ENCODE data around the gene TMEM132C.

TMEM132C gene

DNA sequence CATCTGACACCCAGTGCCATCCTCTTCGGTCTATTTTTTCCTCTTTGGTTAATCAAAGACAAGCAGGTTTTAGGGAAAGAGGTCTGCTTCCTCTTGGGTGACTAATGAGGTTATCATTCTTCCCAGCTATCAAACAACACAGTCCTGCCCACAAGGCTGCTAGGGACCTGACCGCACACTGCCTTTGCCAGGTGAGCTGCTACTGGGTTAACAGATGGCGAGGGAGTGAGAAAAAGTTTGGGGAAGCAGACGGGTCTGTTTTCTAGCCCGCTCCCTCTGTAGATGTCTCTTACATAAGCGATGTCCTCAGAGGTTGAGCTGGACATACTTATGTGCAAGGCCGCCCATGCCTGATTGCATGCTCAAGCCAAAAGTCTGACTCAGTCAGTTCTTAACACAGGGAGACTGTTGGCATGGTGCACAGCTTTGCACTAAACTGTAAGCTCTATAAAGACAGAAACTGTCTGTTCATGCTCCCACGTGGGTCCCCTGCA, 462.7 kb downstream of the TMEM132C start:
- no peak for DNase-seq

DNA sequence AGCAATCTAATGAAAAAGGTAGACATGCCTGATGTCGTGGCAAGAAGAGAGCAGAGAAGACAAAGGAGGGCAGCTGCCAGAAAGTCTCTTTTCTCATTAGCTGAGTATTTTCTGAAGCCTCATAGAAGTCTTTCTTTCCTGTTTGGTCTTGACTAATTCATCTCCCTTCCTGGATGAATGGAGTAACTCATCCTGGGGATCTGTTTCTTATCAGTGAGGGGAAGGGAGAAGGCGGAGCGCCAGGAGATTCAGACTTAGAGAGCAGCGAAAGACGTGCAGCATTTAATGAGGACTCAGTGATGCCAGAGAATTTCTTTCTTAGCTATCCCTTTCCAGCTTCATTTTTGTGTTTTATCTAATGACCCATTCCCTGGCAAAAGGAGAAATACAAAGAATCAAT, 467.4 kb downstream of the TMEM132C start:
- DNase-seq, result no peak

DNA sequence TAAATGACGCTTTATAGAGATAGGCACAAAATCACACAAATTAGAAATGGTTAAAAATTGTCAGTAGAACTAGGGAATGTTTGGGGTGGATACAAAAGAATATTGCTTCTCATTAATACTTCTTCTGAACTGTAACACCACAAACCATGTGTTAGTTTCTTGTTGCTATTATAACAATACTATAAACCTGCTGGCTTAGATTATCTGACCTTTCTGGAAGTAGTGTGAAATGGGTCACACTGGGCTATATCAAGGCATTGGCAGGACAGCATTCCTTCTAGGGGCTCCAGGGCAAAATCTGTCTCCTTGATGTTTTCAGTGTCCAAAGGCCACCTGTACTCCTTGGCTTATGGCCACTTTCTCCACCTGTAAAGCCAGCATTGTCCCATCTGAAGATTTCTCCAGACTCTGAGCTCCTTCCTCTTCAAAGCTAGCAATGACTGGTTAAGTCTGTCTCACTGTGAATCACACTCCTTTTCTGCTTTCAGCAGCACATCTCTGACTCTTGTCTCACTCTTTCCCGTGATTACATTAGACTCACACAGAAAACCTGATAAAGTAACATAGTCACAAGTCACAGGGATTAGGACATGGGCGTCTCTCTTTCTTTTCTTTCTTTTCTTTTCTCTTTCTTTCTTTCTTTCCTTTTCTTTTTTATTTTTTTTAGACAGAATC, 470.5 kb downstream of the TMEM132C start:
- no peak for DNase-seq

DNA sequence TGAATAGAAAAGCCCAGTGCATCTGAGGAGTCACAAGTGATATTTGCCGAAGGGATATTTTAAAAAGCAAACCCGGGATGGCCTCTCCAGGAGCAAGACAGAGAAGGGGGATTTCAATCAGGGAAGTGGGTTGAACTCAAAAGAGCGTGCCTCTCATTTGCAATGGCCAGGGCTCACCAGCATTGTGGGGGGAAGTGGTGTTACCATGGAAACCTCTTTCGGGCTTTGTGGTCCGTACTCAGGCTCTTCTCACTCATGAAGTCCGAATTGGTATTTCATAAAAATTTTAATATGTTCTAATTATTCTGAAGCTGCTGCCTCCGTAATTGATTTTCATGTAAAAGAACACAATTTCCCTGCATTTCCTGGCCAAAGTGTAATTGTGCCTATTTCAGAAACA, 476.9 kb downstream of the TMEM132C start:
- no peak for DNase-seq

- no peak for DNase-seq
These were observed 479.1 kb downstream of the TMEM132C start for GRCh38 chr12:128745772-128746689.

DNA sequence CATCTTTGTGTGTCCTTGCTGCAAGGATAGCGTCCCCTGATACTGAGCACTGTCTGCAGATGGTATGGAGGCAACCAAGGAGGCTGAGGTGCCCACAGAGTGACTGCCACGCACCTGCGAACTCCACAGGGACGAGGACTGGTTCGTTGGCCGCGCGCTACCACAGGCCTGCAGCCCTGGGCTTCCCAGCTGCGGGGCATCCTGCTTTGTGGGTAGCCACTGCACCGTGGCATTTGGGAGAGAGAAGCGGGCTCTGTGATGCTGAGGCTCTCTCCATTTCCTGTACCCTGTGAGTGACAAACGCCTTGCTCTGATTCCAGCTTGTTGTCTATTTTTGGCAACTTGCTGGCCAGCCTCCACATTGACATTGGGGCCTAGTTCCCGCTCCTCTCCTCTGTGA, 480.5 kb downstream of the TMEM132C start:
- DNase-seq, result no peak

GRCh38 chr12:128752386-128752785, 485.4 kb downstream of the TMEM132C start:
- no peak for DNase-seq

DNA sequence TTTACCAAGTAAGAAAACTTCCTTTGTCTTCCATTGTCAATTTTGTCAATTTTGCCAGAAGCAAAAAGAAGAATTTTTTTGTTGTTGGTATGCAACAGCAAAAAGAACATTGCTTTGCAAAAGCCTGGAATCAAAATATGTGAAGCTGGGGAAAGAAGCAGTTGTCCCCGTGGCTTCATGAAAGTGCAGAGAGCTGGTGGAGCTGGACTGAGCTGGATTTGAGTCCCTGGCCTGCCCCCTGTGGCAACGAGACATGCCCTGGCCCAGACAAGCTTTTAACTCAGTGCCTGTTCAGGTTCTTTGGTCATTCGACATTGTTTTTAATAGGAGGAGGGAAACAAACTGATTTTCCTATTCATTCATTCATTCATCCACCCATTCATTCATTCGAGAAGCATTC, 486.5 kb downstream of the TMEM132C start:
- no peak for DNase-seq

DNA sequence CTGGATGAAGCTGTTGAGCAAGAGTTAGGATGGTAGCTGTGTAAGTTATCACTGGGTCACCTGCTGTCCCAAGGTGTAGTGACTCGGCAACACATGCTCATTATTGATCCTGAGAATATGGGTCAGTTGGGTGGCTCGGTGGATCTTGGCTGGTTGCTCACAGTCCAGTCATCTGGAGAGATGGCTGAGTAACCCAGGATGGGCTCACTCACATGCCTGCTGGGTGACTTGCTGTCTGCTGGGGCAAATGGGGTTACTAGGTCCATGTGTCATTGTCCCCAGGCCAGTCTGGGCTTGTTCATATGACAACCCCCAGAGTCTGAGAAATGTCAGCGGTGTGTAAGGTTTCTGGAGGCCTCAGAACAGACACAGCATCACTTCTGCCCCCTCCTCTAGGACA, 487.3 kb downstream of the TMEM132C start:
- no peak for DNase-seq

GRCh38 chr12:128755566-128755965, 488.6 kb downstream of the TMEM132C start:
- DNase-seq, result no peak

Measured in NCI-H1092 (cell line).